Body of pancreas (tissue), 4 donors: ENCODE results near the gene NDEL1.

Experiments
- CTCF ChIP-seq, 7 experiments: fragments of 450-650 bp in 4 of 7; fragments of 200-600 bp in 3 of 7; sonication (generic) in 3 of 7; IDR thresholded peaks; one replicate each; pipeline ENCODE4 v1.5.1; 2016 to 2019; ENCODE audit warnings: antibody characterized with exemption in 7 of 7
- POLR2A ChIP-seq, 3 donors: fragments of 450-650 bp; IDR thresholded peaks; one replicate each; pipeline ENCODE4 v1.6.1; 2016; ENCODE audit warnings: antibody characterized with exemption in 3 of 3, mild to moderate bottlenecking in 2 of 3

- TF ChIP-seq CTCF (IDR thresholded peaks at IDR 0.05) (no peak), POLR2A (IDR thresholded peaks at IDR 0.05) (no peak)
These were observed 21.7 kb upstream of the NDEL1 start for GRCh38 chr17:8413938-8414337.
